ENCODE data around the gene STK32C. TPM values are rescaled to one million over a fixed set of nuclear protein-coding genes. Genes with fewer than 3 reads are reported as not detected.

STK32C gene
- total RNA-seq, 1 donor from 2014 or later: 9.9 TPM

DNA sequence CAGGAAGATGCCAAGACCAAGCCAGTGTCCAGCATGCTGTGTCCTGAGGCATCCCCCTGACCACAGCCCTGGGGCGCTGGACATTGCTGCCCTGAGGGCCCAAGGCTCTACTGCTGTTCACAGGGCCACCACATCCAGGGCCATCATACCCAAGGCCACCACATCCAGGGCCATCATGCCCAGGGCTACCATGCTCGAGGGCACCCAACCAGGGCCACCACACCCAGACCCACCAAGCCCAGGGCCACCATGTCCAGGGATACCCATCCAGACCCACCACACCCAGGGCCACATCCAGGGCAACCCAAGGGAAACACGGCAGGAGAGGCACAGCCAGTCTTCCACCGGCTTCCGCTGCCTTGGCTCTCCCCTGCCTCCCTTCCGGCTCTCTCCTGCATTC, 17.1 kb downstream of the STK32C start:
- H3K27ac Mint-ChIP-seq: no peak overlapping the region
- no peak for DNase-seq (ENCODE audit: low spot score in 2 of 2, unreplicated experiment in 2 of 2)

DNA sequence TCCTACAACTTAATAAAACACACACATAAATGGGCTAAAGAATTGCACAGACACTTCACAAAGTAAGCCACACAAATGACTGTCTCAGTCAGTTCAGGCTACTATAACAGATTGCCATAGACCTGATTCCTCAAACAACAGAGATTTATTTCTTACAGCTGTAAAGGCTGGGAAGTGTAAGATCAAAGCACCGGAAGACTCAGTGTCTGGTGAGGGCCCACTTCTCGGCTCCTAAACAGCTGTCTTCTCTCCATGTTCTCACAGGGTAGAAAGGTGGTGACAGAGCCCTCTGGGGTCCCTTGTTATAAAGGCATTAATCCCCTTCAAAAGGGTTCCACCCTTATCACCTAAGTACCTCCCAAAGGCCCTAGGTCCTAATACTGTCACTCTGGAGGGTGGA, 18.3 kb downstream of the STK32C start:
- peaks cover 18% of the 10 kb centered on the region for H3K9me3 Mint-ChIP-seq
- H3K4me1 Mint-ChIP-seq: no peaks in the 10 kb centered on the region
- peaks cover 57% of the 10 kb centered on the region for H3K27me3 Mint-ChIP-seq (ENCODE audit: low read depth)
- H3K4me3 Mint-ChIP-seq: no peak overlapping the region
- no peaks in the 10 kb centered on the region for H3K36me3 Mint-ChIP-seq
- no peak for DNase-seq (ENCODE audit: low spot score in 2 of 2, unreplicated experiment in 2 of 2)
- no peak overlapping the region for H3K27ac Mint-ChIP-seq
- TF ChIP-seq, protein P1, sequence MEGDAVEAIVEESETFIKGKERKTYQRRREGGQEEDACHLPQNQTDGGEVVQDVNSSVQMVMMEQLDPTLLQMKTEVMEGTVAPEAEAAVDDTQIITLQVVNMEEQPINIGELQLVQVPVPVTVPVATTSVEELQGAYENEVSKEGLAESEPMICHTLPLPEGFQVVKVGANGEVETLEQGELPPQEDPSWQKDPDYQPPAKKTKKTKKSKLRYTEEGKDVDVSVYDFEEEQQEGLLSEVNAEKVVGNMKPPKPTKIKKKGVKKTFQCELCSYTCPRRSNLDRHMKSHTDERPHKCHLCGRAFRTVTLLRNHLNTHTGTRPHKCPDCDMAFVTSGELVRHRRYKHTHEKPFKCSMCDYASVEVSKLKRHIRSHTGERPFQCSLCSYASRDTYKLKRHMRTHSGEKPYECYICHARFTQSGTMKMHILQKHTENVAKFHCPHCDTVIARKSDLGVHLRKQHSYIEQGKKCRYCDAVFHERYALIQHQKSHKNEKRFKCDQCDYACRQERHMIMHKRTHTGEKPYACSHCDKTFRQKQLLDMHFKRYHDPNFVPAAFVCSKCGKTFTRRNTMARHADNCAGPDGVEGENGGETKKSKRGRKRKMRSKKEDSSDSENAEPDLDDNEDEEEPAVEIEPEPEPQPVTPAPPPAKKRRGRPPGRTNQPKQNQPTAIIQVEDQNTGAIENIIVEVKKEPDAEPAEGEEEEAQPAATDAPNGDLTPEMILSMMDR (IDR thresholded peaks at IDR 0.05; ENCODE audit: unreplicated experiment): no peak

More for the DNA sequence above, 17.1 kb downstream of the STK32C start:
- Mint-ChIP-seq H3K27me3 (ENCODE audit: low read depth) (peaks cover 58% of the 10 kb centered on the region), H3K4me3 (no peak overlapping the region), H3K4me1 (no peaks in the 10 kb centered on the region), H3K9me3 (peaks cover 18% of the 10 kb centered on the region), H3K36me3 (no peaks in the 10 kb centered on the region)
- TF ChIP-seq, protein P1 (IDR thresholded peaks at IDR 0.05; ENCODE audit: unreplicated experiment): no peak

DNA sequence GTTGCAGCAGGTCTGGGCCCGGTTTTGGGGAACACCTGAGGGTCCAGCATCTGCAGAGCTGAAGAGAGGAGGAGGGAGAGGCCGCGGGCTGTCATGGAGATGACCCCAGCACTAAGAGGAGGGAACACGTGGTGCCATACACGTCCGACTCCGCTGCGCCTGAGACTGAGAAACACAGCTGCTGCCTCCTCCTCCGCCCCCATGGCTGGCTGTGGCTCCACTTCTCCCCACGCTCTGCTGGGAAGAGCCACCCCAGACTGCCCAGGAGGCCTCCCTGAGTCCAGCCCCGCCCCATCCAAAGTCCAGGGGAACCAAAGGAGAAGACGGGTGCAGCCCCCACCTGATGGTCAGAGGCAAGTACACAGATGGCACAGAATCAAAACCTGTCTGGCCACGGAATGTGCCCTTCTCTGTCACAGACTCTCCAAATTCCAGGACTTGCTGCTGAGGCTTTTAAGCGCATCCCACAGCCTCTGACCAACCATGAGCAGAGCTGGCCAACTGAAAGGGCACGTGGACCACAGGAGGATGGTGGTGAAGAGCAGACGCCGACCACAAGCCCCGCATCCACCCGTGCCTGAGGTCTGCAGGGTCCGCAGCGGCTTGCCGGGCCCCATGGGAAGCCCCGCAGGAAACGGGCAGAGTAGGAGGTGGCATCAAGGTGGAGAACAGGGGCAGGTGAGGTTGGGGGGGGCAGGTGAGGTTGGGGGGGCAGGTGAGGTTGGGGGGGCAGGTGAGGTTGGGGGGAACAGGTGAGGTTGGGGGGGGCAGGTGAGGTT, 24.0 kb downstream of the STK32C start:
- Mint-ChIP-seq H3K27ac (no peak overlapping the region), H3K36me3 (no peaks in the 10 kb centered on the region), H3K4me1 (no peaks in the 10 kb centered on the region), H3K27me3 (ENCODE audit: low read depth) (peaks cover 70% of the 10 kb centered on the region), H3K4me3 (no peak overlapping the region), H3K9me3 (peaks cover 12% of the 10 kb centered on the region)
- TF ChIP-seq, protein P1 (IDR thresholded peaks at IDR 0.05; ENCODE audit: unreplicated experiment): no peak
- DNase-seq (ENCODE audit: low spot score in 2 of 2, unreplicated experiment in 2 of 2): no peak

DNA sequence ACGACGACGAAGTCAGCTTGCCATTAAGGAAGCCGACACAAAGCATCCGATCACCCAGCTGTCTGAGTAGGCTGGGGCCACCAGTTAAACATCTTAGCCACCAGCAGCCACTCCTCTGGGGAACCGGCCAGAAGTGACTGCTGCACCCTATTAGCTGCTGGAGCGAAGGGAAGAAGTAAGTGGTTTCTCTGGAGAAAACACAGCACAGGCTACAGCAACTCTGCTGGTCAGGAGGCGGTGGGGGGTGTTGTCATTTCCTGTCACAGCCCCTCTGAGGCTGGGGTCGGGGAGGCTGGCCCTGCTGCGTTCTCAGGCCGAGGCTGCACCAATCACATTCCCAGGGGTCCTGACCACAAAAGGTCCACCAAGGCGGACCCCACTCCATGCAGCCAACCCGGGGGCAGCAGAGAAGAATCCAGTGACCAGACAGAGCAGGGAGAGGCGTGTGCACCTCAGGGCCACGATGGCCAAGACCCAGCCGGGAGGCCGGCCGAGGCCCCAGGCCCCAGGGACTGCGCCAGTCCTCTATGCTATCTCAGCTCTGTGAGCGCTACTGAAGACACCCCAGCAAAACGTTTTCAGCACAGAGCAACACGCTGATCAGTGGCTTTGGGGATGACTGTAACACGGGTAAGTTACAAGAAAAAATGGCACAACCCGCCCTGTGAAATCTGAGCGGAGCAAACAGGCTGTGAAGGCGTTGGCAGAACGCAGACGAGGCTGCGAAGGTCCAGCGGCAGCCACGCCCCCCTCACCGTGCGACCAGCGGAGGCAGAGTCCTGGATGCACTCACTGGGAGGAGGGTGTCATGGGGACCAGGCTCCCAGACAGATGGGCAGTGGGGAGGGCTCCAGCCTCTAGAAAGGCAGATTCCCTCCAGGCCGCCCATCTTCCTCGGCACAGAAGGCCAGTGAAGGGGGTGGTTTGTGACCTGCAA, 24.8 kb downstream of the STK32C start:
- TF ChIP-seq, protein P1 (IDR thresholded peaks at IDR 0.05; ENCODE audit: unreplicated experiment): no peak
- Mint-ChIP-seq H3K4me1 (no peaks in the 10 kb centered on the region), H3K36me3 (no peaks in the 10 kb centered on the region), H3K4me3 (no peak overlapping the region), H3K27me3 (ENCODE audit: low read depth) (peaks cover 71% of the 10 kb centered on the region), H3K9me3 (peaks cover 3% of the 10 kb centered on the region), H3K27ac (no peak overlapping the region)
- DNase-seq (ENCODE audit: low spot score in 2 of 2, unreplicated experiment in 2 of 2): no peak

DNA sequence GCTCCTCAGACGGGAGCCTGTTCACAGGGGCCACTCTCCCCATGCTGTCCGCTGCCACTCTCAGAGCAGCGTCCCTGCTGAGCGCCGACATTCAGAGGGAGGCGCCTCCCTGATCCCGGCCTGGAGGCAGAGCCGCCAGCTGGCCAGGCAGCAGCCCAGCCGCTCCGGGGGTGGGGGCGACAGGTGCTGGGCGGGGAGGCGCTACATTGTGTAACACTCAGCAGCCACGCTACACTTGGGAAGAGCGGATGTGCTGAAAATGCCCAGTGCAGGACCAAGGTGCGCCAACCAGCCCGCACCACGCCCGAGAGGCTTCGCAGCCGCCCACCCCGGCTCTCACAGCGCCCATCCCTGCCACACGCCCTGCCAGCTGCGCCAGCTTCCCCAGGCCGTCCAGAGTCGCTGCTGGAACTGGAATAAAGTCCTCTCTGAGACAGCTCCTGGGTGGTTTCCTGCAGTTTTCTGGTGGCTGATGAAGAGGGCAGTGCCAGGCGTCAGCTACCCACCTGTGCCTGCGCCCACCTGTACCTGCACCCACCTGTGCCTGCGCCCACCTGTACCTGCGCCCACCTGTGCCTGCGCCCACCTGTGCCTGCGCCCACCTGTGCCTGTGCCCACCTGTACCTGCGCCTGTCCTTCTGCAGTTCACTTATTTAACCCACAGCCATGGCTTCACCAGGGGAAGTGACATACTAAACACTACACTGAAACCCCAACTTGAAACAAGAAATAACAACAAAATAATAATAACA, 25.7 kb downstream of the STK32C start:
- TF ChIP-seq, protein P1 (IDR thresholded peaks at IDR 0.05; ENCODE audit: unreplicated experiment): no peak
- no peak for DNase-seq (ENCODE audit: low spot score in 2 of 2, unreplicated experiment in 2 of 2)
- Mint-ChIP-seq H3K36me3 (no peaks in the 10 kb centered on the region), H3K27ac (no peak overlapping the region), H3K27me3 (ENCODE audit: low read depth) (peaks cover 71% of the 10 kb centered on the region), H3K9me3 (no peaks in the 10 kb centered on the region), H3K4me3 (no peak overlapping the region), H3K4me1 (no peaks in the 10 kb centered on the region)

Data from mesothelial cell of epicardium (in vitro differentiated cells).